Stimulated activated CD4-positive, alpha-beta T cell treated with anti-CD3 and anti-CD28 coated beads, Interleukin-12 subunit alpha, Interleukin-12 subunit beta, amount 100 ng/mL, for 4 hours (primary cell): Measurements from ENCODE around the gene UBE2E1.
"Not testable (repeated sequence)": the region's sequence is repeated elsewhere in the genome, so short reads cannot be mapped to it uniquely, and the experiment has no call there.

Experiments
- DNase-seq: peaks from one replicate; pipeline ENCODE4 v3.0.0-alpha.2; 2020

UBE2E1 gene

GRCh38 chr3:23884481-23884880 is 78.7 kb downstream of the UBE2E1 start:
- no peak for DNase-seq

GRCh38 chr3:23885210-23885609 is 79.5 kb downstream of the UBE2E1 start:
- DNase-seq: no peak

GRCh38 chr3:23886311-23886710 is 80.6 kb downstream of the UBE2E1 start:
- no peak for DNase-seq

GRCh38 chr3:23888617-23889228 is 83.0 kb downstream of the UBE2E1 start:
- no peak for DNase-seq

GRCh38 chr3:23889386-23889785 is 83.6 kb downstream of the UBE2E1 start:
- no peak for DNase-seq

- DNase-seq: no peak
These were observed 84.2 kb downstream of the UBE2E1 start for GRCh38 chr3:23889950-23890349.

GRCh38 chr3:23894254-23895061 is 88.7 kb downstream of the UBE2E1 start:
- DNase-seq: no peak

- no peak for DNase-seq
These were observed 89.4 kb downstream of the UBE2E1 start for GRCh38 chr3:23895181-23895580.

GRCh38 chr3:23900744-23901143 is 95.0 kb downstream of the UBE2E1 start:
- no peak for DNase-seq

GRCh38 chr3:23904545-23904944 is 98.8 kb downstream of the UBE2E1 start:
- DNase-seq: no peak

GRCh38 chr3:23909341-23909740 is 103.6 kb downstream of the UBE2E1 start:
- DNase-seq: no peak

GRCh38 chr3:23911397-23911796 is 105.6 kb downstream of the UBE2E1 start:
- no peak for DNase-seq

- DNase-seq: not testable (repeated sequence)
These were observed 106.6 kb downstream of the UBE2E1 start for GRCh38 chr3:23912335-23912734.

- no peak for DNase-seq
These were observed 107.4 kb downstream of the UBE2E1 start for GRCh38 chr3:23913182-23913581.

GRCh38 chr3:23913873-23914743 is 108.4 kb downstream of the UBE2E1 start:
- no peak for DNase-seq

GRCh38 chr3:23915537-23916108 is 109.9 kb downstream of the UBE2E1 start:
- DNase-seq: no peak

GRCh38 chr3:23916152-23916885 is 110.6 kb downstream of the UBE2E1 start:
- no peak for DNase-seq

GRCh38 chr3:23916886-23917678 is 111.3 kb downstream of the UBE2E1 start, which contains the start of the genes NKIRAS1 and RPL15:
NKIRAS1 (minus strand) TSS chr3:23916990; CDS start chr3:23910904, 6,086 bp downstream.
RPL15 (plus strand) TSS chr3:23917132; CDS start chr3:23917860, 728 bp downstream.
- DNase-seq: peak; percentile 95

GRCh38 chr3:23917679-23918303 is 112.0 kb downstream of the UBE2E1 start:
- not testable (repeated sequence) for DNase-seq

- DNase-seq: not testable (repeated sequence)
These were observed 112.6 kb downstream of the UBE2E1 start for GRCh38 chr3:23918331-23918730.

- DNase-seq: no peak
These were observed 113.9 kb downstream of the UBE2E1 start for GRCh38 chr3:23919628-23920027.
